Activated CD4-positive, alpha-beta T cell treated with anti-CD3 and anti-CD28 coated beads, Interleukin-2, amount 50 U/mL, for 1 hour (primary cell): Measurements from ENCODE around the gene FOXK2.

Experiments
- DNase-seq: peaks from one replicate; pipeline ENCODE4 v3.0.0-alpha.2; 2020

Gene FOXK2

DNA sequence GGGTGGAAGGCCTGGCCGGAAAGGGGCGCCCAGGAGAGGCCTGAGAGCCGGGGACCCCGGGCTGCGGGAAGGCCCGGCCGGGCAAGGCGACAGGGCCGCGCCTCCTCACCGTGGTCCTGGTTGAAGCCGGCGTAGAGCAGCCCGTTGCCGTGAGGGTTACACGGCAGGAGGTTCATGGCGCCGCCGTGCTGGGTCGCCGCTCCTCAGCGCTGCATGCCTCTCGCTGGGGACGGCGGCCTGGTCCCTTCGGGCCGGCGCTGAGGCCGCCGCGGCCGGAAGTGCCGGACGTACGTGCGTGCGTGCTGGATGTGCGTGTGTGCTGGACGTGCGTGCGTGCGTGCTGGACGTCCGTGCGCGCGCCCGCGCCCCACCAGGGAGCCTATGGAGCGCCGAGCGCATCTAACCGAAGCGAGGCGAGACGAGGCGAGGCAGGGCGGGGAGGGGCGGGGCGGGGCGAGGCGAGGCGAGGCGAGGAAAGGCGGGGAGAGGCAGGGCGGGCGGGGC lies 128.7 kb downstream of the FOXK2 start, which contains the start of gene WDR45B:
TSS of gene WDR45B (minus strand) at position 280 of the 504 bp plus-strand sequence. CDS start at position 176, 104 bp downstream.
- DNase-seq: peak; percentile 85

DNA sequence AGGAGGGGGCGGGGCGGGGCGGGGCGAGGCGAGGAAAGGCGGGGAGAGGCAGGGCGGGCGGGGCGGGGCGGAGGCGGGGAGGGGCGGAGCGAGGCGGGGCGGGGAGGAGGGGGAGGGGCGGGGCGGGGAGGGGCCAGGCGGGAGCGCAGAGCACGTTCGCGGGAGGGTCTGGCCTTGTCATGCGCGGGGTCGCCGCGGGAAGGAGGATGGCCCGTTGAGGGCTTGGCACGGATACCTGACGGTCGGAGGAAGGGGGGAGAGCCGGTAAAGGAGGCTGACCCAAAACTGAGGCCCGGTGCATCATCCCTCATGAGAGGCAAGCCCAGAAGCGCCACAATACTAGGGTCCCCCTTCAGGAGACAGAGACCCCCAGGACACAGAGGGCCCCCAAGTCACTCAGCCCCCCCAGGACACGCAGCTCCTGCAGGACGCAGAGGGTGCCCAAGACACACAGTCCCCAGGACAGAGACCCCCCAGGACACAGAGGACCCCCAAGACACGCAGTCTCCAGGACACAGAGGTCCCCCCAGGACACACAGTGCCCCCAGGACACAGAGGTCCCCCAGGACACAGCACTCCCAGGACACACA lies 129.3 kb downstream of the FOXK2 start:
- DNase-seq: no peak

DNA sequence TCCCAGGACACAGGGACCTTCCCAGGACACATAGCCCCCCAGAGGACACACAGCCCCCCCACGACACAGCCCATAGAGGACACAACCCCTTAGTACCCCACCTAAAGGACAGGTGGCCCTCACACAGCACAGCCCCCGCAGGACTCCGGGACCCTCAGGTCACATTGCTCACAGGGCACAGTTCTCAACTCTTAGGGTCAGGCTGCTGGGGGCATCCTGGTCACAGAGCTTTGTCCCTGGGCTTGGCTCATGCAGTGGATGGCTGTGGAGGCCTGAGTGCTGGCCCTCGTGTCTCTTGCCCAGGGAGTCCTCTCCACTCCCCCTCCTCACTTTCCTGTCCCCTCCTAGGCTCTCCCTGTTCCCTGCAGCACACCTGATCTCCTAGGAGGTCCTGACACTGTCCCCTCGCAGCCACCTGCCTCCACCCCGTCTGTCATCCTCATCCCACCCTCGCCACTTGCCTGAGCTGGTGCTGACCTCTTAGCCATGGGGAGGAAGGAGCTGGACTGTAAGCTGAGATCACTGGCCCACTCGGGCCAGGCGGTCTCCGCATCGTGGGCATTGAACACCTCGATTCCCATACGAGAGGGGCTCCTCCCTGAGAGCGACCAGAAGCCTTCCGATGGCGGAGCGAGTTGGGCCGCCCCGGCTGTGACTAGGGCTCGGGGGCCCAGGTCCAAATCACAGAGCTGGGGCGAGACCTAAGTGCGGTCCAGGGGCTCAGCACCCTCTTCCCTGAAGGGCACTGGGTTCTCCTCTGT lies 130.1 kb downstream of the FOXK2 start:
- DNase-seq: no peak

DNA sequence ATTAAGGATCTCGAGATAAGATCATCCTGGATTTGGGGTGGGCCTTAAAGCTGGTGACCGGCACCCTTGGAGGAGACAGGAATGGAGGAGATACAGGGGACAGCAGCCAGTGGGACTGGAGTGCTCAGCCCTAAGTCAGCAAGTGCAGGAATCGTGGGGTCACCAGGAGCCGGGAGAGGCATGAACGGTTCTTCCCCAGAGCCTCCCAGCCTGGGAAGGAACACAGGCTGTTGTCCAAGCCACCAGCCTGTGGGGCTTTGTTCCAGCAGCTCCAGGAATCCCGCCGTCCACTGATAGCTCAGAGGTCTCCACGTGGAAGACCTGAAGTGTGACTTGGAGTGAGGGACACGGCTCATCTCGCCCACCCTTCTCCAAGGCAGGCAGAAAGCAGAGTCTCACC lies 131.2 kb downstream of the FOXK2 start:
- no peak for DNase-seq

DNA sequence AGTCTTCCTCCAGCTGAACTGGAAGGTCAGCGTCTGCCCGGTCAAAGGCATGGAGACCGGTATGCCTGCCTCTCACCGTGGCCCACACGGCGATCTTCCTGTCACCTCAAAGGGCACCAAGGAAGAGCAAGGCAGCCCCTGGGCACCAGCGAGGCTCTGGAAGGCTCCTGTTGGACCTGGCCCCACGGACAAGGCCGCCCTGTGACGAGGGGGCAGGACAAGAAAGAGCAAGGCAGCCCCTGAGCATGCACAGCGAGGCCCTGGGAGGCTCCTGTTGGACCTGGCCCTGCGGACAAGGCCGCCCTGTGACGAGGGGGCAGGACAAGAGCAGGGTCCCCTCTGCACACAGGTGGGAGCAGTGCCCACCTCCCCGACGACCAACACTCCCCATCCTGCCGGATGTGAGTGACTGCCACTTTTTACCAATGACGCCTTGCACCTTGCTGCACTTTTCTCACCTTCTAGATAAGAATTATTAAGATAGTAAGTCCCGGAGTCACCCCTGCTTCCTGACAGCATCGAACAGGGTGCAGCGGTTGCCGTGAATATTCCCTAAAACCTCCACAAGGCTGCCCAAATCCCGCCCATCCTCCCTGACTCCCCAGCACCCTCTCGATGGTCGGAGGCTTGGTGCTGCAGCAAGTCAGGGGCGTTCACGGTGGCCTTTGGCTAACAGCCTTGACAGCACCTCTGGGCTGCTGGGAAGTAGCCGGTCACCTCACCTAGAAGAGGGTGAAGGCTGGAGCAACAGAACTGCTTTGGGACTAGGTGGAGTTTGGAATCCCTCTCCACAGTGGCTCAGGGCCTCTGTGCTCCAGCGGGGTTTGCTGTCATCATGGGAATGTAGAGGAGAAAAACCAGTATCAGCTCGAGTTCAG lies 134.4 kb downstream of the FOXK2 start:
- no peak for DNase-seq
